ENCODE data around the gene HMGCL.

DNA sequence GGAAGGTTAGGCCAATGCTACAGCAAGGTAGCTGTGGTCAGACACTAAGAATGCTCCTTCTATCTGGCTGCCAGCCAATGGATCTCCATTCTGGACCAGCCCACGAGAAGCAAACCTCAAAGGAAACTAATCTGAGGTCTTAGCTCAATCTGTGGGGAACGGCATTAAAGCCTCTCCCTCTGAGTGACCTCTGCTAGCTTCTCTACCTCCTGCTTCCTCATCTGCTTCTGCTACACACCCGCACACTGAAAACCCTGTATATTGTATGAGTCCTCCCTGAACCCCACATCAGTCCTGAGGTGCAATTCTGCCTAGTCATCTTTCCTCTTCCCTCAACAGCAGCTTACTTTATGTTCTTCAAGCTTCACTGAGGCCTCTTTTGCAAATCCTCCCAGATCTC is 17.8 kb downstream of the HMGCL start:
- TF ChIP-seq SALL2 (tag by site-specific recombination; IDR thresholded peaks at IDR 0.05; ENCODE audit: borderline replicate concordance) (no peak), ZNF324 (tag by site-specific recombination; IDR thresholded peaks at IDR 0.05) (no peak), TCF7L2 (IDR thresholded peaks at IDR 0.05; ENCODE audit: borderline replicate concordance, low read depth, low read length) (no peak), ZNF214 (tag by site-specific recombination; IDR thresholded peaks at IDR 0.05; ENCODE audit: borderline replicate concordance) (no peak), ZSCAN30 (tag by site-specific recombination; IDR thresholded peaks at IDR 0.05) (no peak), HOXD13 (CRISPR knock-in tag; IDR thresholded peaks at IDR 0.05; ENCODE audit: borderline replicate concordance) (no peak), KLF9 (tag by site-specific recombination; IDR thresholded peaks at IDR 0.05; ENCODE audit: low read depth) (no peak)
- TF ChIP-seq, protein P1, sequence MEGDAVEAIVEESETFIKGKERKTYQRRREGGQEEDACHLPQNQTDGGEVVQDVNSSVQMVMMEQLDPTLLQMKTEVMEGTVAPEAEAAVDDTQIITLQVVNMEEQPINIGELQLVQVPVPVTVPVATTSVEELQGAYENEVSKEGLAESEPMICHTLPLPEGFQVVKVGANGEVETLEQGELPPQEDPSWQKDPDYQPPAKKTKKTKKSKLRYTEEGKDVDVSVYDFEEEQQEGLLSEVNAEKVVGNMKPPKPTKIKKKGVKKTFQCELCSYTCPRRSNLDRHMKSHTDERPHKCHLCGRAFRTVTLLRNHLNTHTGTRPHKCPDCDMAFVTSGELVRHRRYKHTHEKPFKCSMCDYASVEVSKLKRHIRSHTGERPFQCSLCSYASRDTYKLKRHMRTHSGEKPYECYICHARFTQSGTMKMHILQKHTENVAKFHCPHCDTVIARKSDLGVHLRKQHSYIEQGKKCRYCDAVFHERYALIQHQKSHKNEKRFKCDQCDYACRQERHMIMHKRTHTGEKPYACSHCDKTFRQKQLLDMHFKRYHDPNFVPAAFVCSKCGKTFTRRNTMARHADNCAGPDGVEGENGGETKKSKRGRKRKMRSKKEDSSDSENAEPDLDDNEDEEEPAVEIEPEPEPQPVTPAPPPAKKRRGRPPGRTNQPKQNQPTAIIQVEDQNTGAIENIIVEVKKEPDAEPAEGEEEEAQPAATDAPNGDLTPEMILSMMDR (tag by site-specific recombination; IDR thresholded peaks at IDR 0.05): no peak
- TF ChIP-seq, protein P2, sequence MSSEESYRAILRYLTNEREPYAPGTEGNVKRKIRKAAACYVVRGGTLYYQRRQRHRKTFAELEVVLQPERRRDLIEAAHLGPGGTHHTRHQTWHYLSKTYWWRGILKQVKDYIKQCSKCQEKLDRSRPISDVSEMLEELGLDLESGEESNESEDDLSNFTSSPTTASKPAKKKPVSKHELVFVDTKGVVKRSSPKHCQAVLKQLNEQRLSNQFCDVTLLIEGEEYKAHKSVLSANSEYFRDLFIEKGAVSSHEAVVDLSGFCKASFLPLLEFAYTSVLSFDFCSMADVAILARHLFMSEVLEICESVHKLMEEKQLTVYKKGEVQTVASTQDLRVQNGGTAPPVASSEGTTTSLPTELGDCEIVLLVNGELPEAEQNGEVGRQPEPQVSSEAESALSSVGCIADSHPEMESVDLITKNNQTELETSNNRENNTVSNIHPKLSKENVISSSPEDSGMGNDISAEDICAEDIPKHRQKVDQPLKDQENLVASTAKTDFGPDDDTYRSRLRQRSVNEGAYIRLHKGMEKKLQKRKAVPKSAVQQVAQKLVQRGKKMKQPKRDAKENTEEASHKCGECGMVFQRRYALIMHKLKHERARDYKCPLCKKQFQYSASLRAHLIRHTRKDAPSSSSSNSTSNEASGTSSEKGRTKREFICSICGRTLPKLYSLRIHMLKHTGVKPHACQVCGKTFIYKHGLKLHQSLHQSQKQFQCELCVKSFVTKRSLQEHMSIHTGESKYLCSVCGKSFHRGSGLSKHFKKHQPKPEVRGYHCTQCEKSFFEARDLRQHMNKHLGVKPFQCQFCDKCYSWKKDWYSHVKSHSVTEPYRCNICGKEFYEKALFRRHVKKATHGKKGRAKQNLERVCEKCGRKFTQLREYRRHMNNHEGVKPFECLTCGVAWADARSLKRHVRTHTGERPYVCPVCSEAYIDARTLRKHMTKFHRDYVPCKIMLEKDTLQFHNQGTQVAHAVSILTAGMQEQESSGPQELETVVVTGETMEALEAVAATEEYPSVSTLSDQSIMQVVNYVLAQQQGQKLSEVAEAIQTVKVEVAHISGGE (tag by site-specific recombination; conservative IDR thresholded peaks at IDR 0.05; ENCODE audit: low read depth): no peak
- TF ChIP-seq, protein P3, sequence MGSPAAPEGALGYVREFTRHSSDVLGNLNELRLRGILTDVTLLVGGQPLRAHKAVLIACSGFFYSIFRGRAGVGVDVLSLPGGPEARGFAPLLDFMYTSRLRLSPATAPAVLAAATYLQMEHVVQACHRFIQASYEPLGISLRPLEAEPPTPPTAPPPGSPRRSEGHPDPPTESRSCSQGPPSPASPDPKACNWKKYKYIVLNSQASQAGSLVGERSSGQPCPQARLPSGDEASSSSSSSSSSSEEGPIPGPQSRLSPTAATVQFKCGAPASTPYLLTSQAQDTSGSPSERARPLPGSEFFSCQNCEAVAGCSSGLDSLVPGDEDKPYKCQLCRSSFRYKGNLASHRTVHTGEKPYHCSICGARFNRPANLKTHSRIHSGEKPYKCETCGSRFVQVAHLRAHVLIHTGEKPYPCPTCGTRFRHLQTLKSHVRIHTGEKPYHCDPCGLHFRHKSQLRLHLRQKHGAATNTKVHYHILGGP (tag by site-specific recombination; IDR thresholded peaks at IDR 0.05): no peak
- TF ChIP-seq, protein P4, sequence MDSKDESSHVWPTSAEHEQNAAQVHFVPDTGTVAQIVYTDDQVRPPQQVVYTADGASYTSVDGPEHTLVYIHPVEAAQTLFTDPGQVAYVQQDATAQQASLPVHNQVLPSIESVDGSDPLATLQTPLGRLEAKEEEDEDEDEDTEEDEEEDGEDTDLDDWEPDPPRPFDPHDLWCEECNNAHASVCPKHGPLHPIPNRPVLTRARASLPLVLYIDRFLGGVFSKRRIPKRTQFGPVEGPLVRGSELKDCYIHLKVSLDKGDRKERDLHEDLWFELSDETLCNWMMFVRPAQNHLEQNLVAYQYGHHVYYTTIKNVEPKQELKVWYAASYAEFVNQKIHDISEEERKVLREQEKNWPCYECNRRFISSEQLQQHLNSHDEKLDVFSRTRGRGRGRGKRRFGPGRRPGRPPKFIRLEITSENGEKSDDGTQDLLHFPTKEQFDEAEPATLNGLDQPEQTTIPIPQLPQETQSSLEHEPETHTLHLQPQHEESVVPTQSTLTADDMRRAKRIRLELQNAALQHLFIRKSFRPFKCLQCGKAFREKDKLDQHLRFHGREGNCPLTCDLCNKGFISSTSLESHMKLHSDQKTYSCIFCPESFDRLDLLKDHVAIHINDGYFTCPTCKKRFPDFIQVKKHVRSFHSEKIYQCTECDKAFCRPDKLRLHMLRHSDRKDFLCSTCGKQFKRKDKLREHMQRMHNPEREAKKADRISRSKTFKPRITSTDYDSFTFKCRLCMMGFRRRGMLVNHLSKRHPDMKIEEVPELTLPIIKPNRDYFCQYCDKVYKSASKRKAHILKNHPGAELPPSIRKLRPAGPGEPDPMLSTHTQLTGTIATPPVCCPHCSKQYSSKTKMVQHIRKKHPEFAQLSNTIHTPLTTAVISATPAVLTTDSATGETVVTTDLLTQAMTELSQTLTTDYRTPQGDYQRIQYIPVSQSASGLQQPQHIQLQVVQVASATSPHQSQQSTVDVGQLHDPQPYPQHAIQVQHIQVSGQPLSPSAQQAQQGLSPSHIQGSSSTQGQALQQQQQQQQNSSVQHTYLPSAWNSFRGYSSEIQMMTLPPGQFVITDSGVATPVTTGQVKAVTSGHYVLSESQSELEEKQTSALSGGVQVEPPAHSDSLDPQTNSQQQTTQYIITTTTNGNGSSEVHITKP (tag by site-specific recombination; IDR thresholded peaks at IDR 0.05): 0 out of 2 replicates have a peak, but pooled peaks have one; percentile 13
- TF ChIP-seq, protein P5, sequence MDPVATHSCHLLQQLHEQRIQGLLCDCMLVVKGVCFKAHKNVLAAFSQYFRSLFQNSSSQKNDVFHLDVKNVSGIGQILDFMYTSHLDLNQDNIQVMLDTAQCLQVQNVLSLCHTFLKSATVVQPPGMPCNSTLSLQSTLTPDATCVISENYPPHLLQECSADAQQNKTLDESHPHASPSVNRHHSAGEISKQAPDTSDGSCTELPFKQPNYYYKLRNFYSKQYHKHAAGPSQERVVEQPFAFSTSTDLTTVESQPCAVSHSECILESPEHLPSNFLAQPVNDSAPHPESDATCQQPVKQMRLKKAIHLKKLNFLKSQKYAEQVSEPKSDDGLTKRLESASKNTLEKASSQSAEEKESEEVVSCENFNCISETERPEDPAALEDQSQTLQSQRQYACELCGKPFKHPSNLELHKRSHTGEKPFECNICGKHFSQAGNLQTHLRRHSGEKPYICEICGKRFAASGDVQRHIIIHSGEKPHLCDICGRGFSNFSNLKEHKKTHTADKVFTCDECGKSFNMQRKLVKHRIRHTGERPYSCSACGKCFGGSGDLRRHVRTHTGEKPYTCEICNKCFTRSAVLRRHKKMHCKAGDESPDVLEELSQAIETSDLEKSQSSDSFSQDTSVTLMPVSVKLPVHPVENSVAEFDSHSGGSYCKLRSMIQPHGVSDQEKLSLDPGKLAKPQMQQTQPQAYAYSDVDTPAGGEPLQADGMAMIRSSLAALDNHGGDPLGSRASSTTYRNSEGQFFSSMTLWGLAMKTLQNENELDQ (tag by site-specific recombination; IDR thresholded peaks at IDR 0.05; ENCODE audit: low read depth): no peak
- TF ChIP-seq, protein P6, sequence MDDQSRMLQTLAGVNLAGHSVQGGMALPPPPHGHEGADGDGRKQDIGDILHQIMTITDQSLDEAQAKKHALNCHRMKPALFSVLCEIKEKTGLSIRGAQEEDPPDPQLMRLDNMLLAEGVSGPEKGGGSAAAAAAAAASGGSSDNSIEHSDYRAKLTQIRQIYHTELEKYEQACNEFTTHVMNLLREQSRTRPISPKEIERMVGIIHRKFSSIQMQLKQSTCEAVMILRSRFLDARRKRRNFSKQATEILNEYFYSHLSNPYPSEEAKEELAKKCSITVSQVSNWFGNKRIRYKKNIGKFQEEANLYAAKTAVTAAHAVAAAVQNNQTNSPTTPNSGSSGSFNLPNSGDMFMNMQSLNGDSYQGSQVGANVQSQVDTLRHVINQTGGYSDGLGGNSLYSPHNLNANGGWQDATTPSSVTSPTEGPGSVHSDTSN (CRISPR knock-in tag; IDR thresholded peaks at IDR 0.05): no peak

Data from HEK293 (cell line).